ENCODE measurements around the gene OIT3. TPM values are rescaled to one million over a fixed set of nuclear protein-coding genes. Genes with fewer than 3 reads are reported as not detected.

The OIT3 gene
- total RNA-seq, 2 donors from 2014 or later = 0.13 TPM; not detected in 1

DNA sequence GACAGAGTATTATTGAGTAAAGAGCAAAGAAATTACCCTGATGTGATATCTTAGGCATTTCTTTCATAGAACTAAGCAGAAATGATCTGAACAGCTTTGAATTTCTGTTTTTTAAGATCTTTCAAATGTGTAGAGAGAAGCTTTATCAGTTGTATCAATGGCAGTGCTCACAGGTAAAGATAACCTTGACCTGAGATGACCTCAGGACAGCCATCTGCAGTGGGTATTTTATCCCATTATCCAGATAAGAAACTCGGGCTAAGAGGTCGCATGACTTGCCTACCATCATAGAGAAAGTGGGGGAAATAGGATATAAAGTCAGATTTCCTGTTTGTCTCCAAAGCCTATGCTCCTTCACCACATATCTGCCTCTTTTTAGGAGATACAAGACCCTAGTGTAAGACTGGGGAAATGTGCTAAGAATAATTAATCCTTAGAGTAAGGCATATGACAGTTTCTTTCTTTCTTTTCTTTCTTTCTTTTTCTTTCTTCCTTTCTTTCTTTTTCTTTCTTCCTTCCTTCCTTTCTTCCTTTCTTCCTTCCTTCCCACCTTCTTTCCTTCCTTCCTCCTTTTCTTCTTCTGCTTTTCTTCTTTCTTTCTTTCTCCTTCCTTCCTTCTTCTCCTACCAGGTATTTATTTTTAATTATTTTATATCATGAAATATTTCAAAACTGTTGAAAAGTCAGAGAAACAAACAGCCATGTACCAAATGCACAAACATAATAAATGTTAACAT lies 50.1 kb downstream of the OIT3 start:
- no peaks in the 10 kb centered on the region for H3K9me3 ChIP-seq (ENCODE audit: control insufficient read depth, low read length, poor library complexity, severe bottlenecking)
- no peaks in the 10 kb centered on the region for H3K36me3 Mint-ChIP-seq (ENCODE audit: low read depth)
- no peak overlapping the region for H3K27ac Mint-ChIP-seq
- no peak overlapping the region for H3K4me3 Mint-ChIP-seq
- DNase-seq (no peak), ATAC-seq (no peak)
- H3K27me3 Mint-ChIP-seq = peaks cover 43% of the 10 kb centered on the region
- peaks cover 9% of the 10 kb centered on the region for H3K4me1 Mint-ChIP-seq

- H3K4me1 Mint-ChIP-seq = peaks cover 2% of the 10 kb centered on the region
- no peaks in the 10 kb centered on the region for H3K9me3 ChIP-seq (ENCODE audit: control insufficient read depth, low read length, poor library complexity, severe bottlenecking)
- ATAC-seq (no peak), DNase-seq (no peak)
- H3K4me3 Mint-ChIP-seq = no peak overlapping the region
- H3K27ac Mint-ChIP-seq = no peak overlapping the region
- H3K36me3 Mint-ChIP-seq (ENCODE audit: low read depth) = no peaks in the 10 kb centered on the region
- peaks cover 43% of the 10 kb centered on the region for H3K27me3 Mint-ChIP-seq
Observed at GRCh38 chr10:72946963-72947362, 53.4 kb downstream of the OIT3 start.

GRCh38 chr10:72948762-72949161 lies 55.2 kb downstream of the OIT3 start:
- Mint-ChIP-seq H3K4me3 (no peak overlapping the region), H3K36me3 (ENCODE audit: low read depth) (no peaks in the 10 kb centered on the region), H3K27me3 (peaks cover 33% of the 10 kb centered on the region), H3K4me1 (peaks cover 2% of the 10 kb centered on the region), H3K27ac (no peak overlapping the region)
- ATAC-seq = no peak
- DNase-seq = no peak
- H3K9me3 ChIP-seq (ENCODE audit: control insufficient read depth, low read length, poor library complexity, severe bottlenecking) = no peaks in the 10 kb centered on the region

GRCh38 chr10:72951760-72952159 lies 58.2 kb downstream of the OIT3 start:
- Mint-ChIP-seq H3K36me3 (ENCODE audit: low read depth) (no peaks in the 10 kb centered on the region), H3K4me1 (peaks cover 2% of the 10 kb centered on the region), H3K27me3 (peaks cover 27% of the 10 kb centered on the region), H3K4me3 (no peak overlapping the region), H3K27ac (no peak overlapping the region)
- DNase-seq (no peak), ATAC-seq (no peak)
- H3K9me3 ChIP-seq (ENCODE audit: control insufficient read depth, low read length, poor library complexity, severe bottlenecking) = no peaks in the 10 kb centered on the region

- Mint-ChIP-seq H3K27me3 (peaks cover 24% of the 10 kb centered on the region), H3K4me1 (peaks cover 2% of the 10 kb centered on the region), H3K4me3 (no peak overlapping the region), H3K27ac (no peak overlapping the region), H3K36me3 (ENCODE audit: low read depth) (no peaks in the 10 kb centered on the region)
- ATAC-seq (no peak), DNase-seq (no peak)
- no peaks in the 10 kb centered on the region for H3K9me3 ChIP-seq (ENCODE audit: control insufficient read depth, low read length, poor library complexity, severe bottlenecking)
Observed at GRCh38 chr10:72952189-72952588, 58.6 kb downstream of the OIT3 start.

DNA sequence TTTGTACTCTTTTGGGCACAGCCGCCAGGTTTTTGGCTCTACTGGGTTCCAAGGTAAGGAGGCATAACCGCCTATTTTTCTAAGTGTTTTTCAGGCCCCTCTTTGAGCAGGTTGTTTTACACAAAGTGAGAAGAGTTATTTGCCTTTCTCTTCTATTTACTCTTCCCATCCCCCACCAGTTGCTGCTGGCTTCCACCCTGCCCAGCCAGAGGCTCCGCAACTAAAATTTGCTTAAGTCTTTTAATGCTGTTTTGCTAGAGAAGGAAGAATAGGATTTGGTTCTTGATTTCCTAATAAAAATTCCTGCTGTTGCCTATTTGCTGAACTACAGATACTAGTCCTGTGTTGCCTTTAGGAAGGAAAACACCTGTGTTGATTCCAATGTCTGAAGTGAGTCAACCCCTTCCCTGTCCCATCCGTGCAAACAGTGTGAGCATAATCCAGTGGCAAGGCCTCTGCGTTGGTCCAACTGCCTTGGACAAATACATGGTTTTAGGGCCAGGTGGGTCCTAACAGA lies 59.2 kb downstream of the OIT3 start:
- peaks cover 25% of the 10 kb centered on the region for H3K27me3 Mint-ChIP-seq
- peaks cover 1% of the 10 kb centered on the region for H3K4me1 Mint-ChIP-seq
- no peak for DNase-seq

GRCh38 chr10:72953687-72954086 lies 60.1 kb downstream of the OIT3 start:
- Mint-ChIP-seq H3K4me3 (no peak overlapping the region), H3K36me3 (ENCODE audit: low read depth) (no peaks in the 10 kb centered on the region), H3K27me3 (peaks cover 20% of the 10 kb centered on the region), H3K27ac (no peak overlapping the region), H3K4me1 (no peaks in the 10 kb centered on the region)
- DNase-seq = no peak
- no peaks in the 10 kb centered on the region for H3K9me3 ChIP-seq (ENCODE audit: control insufficient read depth, low read length, poor library complexity, severe bottlenecking)
- ATAC-seq = no peak

More for the DNA sequence above, 59.2 kb downstream of the OIT3 start:
- Mint-ChIP-seq H3K4me3 (no peak overlapping the region), H3K36me3 (ENCODE audit: low read depth) (no peaks in the 10 kb centered on the region), H3K27ac (no peak overlapping the region)
- H3K9me3 ChIP-seq (ENCODE audit: control insufficient read depth, low read length, poor library complexity, severe bottlenecking) = no peaks in the 10 kb centered on the region
- no peak for ATAC-seq

DNA sequence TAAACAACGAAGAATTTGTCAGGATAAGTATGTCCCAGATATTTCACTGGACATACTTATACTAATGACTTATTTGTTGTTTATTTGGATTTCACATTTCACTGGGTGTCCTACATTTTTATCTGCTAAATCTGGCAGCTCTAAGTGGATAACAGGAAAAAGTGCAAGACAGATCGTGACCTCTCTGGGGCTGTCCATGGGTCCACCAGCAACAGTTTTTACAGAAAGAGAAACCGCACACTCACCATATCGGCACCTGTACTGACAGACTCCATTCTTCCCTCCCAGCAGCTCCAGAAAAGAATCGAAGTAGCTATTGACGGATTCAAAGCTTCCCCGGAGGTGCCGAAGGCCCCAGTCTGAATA lies 60.7 kb downstream of the OIT3 start:
- ATAC-seq (no peak), DNase-seq (no peak)
- H3K27ac Mint-ChIP-seq = no peak overlapping the region
- no peak overlapping the region for H3K4me3 Mint-ChIP-seq
- H3K27me3 Mint-ChIP-seq = peaks cover 19% of the 10 kb centered on the region
- no peaks in the 10 kb centered on the region for H3K36me3 Mint-ChIP-seq (ENCODE audit: low read depth)
- H3K4me1 Mint-ChIP-seq = no peaks in the 10 kb centered on the region
- H3K9me3 ChIP-seq (ENCODE audit: control insufficient read depth, low read length, poor library complexity, severe bottlenecking) = no peaks in the 10 kb centered on the region

GRCh38 chr10:72954596-72955554 lies 61.3 kb downstream of the OIT3 start, which contains the start of gene PLA2G12B:
Gene PLA2G12B (minus strand): TSS chr10:72954806. CDS start chr10:72954685, 121 bp downstream.
- ATAC-seq (no peak), DNase-seq (no peak)
- Mint-ChIP-seq H3K4me3 (no peak within 1 kb of the TSS), H3K36me3 (ENCODE audit: low read depth) (no peaks in the 10 kb centered on the region), H3K27ac (no peak within 1 kb of the TSS), H3K27me3 (peaks cover 19% of the 10 kb centered on the region), H3K4me1 (no peaks in the 10 kb centered on the region)
- no peaks in the 10 kb centered on the region for H3K9me3 ChIP-seq (ENCODE audit: control insufficient read depth, low read length, poor library complexity, severe bottlenecking)

GRCh38 chr10:72956001-72956400 lies 62.5 kb downstream of the OIT3 start:
- no peak overlapping the region for H3K27ac Mint-ChIP-seq
- ATAC-seq = no peak
- H3K4me3 Mint-ChIP-seq = no peak overlapping the region

GRCh38 chr10:72976886-72977285 lies 83.3 kb downstream of the OIT3 start:
- H3K27ac Mint-ChIP-seq = no peak overlapping the region
- H3K27me3 Mint-ChIP-seq = no peaks in the 10 kb centered on the region
- no peaks in the 10 kb centered on the region for H3K4me1 Mint-ChIP-seq
- ATAC-seq = no peak
- no peak for DNase-seq
- peaks cover 20% of the 10 kb centered on the region for H3K9me3 ChIP-seq (ENCODE audit: control insufficient read depth, low read length, poor library complexity, severe bottlenecking)
- peaks cover 5% of the 10 kb centered on the region for H3K36me3 Mint-ChIP-seq (ENCODE audit: low read depth)
- no peak overlapping the region for H3K4me3 Mint-ChIP-seq

More at GRCh38 chr10:72956001-72956400, 62.5 kb downstream of the OIT3 start:
- no peaks in the 10 kb centered on the region for H3K9me3 ChIP-seq (ENCODE audit: control insufficient read depth, low read length, poor library complexity, severe bottlenecking)
- Mint-ChIP-seq H3K4me1 (no peaks in the 10 kb centered on the region), H3K27me3 (peaks cover 19% of the 10 kb centered on the region), H3K36me3 (ENCODE audit: low read depth) (no peaks in the 10 kb centered on the region)
- no peak for DNase-seq

GRCh38 chr10:72979709-72980108 lies 86.2 kb downstream of the OIT3 start:
- H3K9me3 ChIP-seq (ENCODE audit: control insufficient read depth, low read length, poor library complexity, severe bottlenecking) = peaks cover 20% of the 10 kb centered on the region
- Mint-ChIP-seq H3K4me3 (no peak overlapping the region), H3K27me3 (no peaks in the 10 kb centered on the region), H3K36me3 (ENCODE audit: low read depth) (peaks cover 5% of the 10 kb centered on the region), H3K27ac (no peak overlapping the region), H3K4me1 (no peaks in the 10 kb centered on the region)
- DNase-seq (no peak), ATAC-seq (no peak)

GRCh38 chr10:72980348-72980747 lies 86.8 kb downstream of the OIT3 start:
- no peak overlapping the region for H3K4me3 Mint-ChIP-seq

More at GRCh38 chr10:72980348-72980747, 86.8 kb downstream of the OIT3 start:
- DNase-seq = no peak
- Mint-ChIP-seq H3K27me3 (no peaks in the 10 kb centered on the region), H3K36me3 (ENCODE audit: low read depth) (peaks cover 7% of the 10 kb centered on the region), H3K4me1 (no peaks in the 10 kb centered on the region), H3K27ac (no peak overlapping the region)
- H3K9me3 ChIP-seq (ENCODE audit: control insufficient read depth, low read length, poor library complexity, severe bottlenecking) = peaks cover 20% of the 10 kb centered on the region
- no peak for ATAC-seq

Data from T-helper 17 cell (primary cell).